ENCODE data around the gene TBX1.

The TBX1 gene

DNA sequence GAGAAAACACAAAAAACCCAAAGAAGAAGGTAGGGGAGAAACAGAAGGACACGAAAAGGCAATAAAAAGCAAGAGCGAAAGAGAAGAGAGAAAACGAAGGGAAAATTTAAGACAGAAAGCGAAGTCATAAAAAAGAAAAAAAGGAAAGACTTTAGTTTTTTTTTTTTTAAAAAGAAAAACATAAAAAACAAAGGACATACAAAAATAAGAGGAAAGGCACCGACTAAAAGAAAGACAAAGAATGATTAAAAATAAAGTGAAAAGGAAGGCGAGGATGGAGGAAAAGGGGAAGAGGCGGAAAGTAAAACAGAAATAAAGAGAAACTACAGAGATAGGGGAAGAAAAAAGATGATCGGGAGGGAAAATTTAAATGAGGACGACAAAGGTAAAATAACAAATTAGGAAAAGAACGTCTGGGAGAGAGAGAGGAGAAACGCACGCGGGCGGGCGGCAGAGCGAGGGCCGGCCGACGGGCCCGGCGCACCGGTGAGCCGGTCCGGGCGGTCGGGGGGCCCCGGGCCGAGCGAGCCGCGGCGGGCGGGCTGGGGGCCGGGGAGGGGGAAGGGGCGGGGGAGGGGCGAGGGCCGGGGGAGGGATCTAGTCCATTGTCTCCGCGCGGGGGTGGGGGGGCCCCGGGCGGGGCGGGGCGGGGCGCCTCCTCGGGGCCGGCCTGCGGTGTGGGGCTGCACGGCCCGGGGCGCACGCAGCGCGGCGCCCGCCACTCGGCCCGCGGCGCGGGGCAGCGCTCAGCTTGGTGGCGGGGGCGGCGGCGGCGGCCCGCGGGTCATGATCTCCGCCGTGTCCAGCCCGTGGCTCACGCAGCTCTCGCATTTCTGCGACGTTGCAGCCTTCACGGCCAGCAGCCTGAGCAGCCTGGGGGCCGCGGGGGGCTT, at the start of gene TBX1:
Gene TBX1, plus strand, starts transcription at position 721 of the 893 bp plus-strand sequence. Its CDS starts 66 bp downstream, at position 787.
- peak within 1 kb of the TSS; percentile 54 for H3K27ac ChIP-seq
- no peak for DNase-seq (ENCODE audit: low spot score)
- CTCF ChIA-PET: interaction anchor here (0.6 kb wide), 1 partner anchor 80 kb away, joined by 3 read pairs; no protein-coding TSS in a partner anchor
- TF ChIP-seq, protein P1, sequence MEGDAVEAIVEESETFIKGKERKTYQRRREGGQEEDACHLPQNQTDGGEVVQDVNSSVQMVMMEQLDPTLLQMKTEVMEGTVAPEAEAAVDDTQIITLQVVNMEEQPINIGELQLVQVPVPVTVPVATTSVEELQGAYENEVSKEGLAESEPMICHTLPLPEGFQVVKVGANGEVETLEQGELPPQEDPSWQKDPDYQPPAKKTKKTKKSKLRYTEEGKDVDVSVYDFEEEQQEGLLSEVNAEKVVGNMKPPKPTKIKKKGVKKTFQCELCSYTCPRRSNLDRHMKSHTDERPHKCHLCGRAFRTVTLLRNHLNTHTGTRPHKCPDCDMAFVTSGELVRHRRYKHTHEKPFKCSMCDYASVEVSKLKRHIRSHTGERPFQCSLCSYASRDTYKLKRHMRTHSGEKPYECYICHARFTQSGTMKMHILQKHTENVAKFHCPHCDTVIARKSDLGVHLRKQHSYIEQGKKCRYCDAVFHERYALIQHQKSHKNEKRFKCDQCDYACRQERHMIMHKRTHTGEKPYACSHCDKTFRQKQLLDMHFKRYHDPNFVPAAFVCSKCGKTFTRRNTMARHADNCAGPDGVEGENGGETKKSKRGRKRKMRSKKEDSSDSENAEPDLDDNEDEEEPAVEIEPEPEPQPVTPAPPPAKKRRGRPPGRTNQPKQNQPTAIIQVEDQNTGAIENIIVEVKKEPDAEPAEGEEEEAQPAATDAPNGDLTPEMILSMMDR (conservative IDR thresholded peaks at IDR 0.05; ENCODE audit: low read depth): no peak
- POLR2A ChIA-PET (ENCODE audit: low non-redundant PET): no interaction called here

DNA sequence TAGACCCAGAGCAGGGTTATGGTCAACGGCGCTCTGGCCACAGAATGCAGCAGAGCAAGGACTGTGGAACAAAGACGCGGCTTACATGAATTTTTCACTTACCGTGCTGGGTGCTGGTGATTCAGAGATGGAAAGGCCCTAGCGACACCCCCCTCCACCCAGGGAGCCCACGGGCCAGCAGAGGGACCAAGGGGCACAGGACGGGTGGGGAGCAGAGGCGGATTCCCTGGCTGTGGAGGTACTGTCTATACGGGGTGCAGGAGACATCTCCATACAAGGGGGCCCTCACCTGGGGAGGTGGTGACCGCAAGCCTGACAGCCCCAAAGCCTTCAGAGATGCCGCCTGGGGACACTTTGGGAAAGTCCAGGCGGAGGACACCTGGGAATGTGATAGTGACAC, 47.3 kb upstream of the TBX1 start:
- TF ChIP-seq, protein P1 (conservative IDR thresholded peaks at IDR 0.05; ENCODE audit: low read depth): no peak
- DNase-seq (ENCODE audit: low spot score): no peak
- ChIA-PET CTCF (no interaction called here), POLR2A (ENCODE audit: low non-redundant PET) (no interaction called here)
- no peak overlapping the region for H3K27ac ChIP-seq

DNA sequence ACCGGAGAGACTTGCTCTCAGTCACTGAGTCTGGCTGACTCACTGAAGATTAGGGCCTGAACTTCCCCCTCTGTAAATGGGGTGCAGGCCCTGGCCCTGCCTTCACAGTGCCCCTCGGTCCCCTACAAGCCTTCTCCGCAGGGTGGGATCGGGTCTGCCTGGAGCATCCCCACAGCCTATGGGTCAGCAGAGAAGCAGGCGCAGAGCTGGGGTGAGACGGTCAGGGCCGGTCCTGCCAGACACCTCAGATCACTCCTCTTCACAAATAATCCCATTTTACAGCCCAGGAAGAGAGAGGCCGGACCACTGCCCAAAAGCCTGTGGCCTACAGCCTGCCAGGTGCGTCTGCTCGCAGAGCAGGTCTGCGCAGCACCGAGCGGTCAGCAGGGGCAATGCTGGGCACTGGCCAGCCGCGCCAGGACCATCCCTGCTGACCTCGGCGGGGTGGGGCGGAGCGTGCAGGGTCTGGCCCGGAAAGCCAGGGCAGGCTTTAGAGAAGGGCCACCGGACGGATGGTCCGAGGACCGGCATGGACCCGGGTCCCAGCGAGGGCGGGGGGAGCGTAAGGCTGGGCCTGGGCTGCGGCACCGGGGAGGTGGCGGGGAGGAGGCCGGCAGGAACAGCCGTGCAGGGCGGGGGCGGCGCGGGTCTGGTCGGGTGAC, 46.8 kb upstream of the TBX1 start:
- ChIA-PET CTCF (no interaction called here), POLR2A (ENCODE audit: low non-redundant PET) (no interaction called here)
- TF ChIP-seq, protein P1 (conservative IDR thresholded peaks at IDR 0.05; ENCODE audit: low read depth): no peak
- DNase-seq (ENCODE audit: low spot score): no peak
- no peak overlapping the region for H3K27ac ChIP-seq

DNA sequence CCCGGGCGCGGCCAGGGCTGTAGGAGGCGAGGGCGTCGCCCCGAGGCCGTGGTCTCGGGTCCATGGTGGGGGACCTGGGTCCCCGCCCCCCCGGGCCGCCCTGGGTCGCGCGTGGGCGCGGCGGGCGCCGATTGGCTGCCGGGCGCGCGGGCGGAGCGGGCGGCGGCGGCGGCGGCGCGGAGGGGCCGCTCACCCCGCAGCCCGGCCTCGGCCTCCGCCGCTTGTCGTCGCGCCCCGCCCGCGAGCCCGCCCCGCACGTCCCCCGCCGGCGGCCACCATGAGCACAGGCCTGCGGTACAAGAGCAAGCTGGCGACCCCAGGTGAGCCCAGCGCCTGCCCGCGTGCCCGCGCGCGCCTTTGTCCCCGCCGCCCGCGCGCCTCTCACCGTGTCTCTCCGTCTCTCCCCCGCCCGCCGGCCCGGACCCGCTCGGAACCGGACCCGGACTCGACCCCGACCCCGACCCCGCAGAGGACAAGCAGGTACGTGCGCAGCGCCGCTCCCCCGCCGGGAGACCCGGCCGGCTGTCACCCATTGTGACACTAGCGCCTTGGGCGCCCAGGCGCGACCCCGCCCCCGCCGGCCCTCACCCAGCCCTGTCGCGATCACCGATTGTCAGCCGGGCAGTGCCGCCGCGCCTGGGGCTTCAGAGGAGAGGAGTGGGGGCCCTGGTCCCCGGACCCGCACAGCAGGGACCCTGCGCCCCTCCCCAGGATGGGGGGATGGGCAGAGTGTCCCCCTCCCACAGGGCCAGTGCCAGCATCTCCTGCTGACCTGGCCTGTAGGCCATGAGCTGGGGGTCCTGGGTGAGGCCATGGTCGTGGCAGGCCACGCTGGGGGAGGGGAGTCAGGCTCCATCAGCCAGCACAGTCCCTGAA, 46.0 kb upstream of the TBX1 start, which contains the start of gene SEPTIN5:
Gene SEPTIN5, plus strand, starts transcription at position 192 of the 876 bp plus-strand sequence. Its CDS starts 86 bp downstream, at position 278.
- POLR2A ChIA-PET (ENCODE audit: low non-redundant PET): no interaction called here
- no peak for DNase-seq (ENCODE audit: low spot score)
- TF ChIP-seq, protein P1 (conservative IDR thresholded peaks at IDR 0.05; ENCODE audit: low read depth): no peak
- CTCF ChIA-PET: interaction anchor here (0.9 to 1.1 kb wide), 2 partner anchors 85 to 182 kb away, joined by 3 to 4 read pairs; no protein-coding TSS in a partner anchor
- peak within 1 kb of the TSS; percentile 31 for H3K27ac ChIP-seq

DNA sequence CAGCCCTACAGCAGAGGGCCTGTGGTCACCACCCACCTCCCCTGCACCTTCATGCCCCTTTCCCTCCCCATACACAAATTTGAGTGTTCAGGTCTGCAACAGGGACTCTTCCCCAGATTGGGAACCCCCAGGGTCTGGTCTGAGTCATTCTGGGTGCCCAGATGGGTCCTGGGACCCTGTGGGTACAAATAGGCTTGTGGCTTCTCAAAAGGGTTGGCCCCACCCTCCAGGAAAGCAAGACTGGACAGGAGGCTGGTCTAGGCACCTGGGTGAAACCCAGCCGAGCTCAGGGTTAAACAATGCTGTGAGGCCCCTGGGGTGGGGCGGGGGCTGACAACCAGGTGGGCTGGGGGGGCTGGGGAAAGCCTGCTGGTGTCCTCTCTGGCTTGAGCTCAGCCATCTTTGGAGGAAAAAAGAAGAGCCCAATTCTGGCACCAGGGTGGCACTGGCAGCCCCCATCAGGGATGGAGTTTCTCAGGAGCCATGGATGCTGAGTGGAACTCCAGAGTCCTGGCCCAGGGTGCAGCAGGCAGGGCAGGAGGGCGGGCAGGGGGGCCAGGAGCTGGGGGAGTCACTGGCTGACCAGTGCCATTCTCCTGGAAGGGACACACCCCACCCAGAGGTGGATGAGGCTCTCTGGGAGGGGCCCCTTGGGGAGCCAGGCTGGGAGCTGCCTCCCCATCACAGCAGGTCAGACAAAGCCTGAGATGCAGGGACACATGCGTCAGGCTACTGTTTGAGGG, 45.2 kb upstream of the TBX1 start:
- ChIA-PET POLR2A (ENCODE audit: low non-redundant PET) (no interaction called here), CTCF (interaction anchor here (0.9 to 2.3 kb wide), 3 partner anchors 36 to 181 kb away, joined by 3 to 8 read pairs (median 4); no protein-coding TSS in a partner anchor)
- no peak for DNase-seq (ENCODE audit: low spot score)
- peak overlapping the region; percentile 31 for H3K27ac ChIP-seq
- TF ChIP-seq, protein P1 (conservative IDR thresholded peaks at IDR 0.05; ENCODE audit: low read depth): no peak

Data from RWPE1 (cell line).